ENCODE results near the gene VILL.
A peak's percentile ranks its signal among the peaks of the same experiment; 100 is the strongest.

The VILL gene

GRCh38 chr3:37984051-37984450, 6.5 kb upstream of the VILL start:
- Histone ChIP-seq H3K4me1 (ENCODE audit: control insufficient read depth in 1 of 2, insufficient read depth in 1 of 2, low read depth in 1 of 2, low read length in 1 of 2) (peaks cover 95 to 96% of the 10 kb centered on the region in 2 experiments), H3K9me3 (no peaks in the 10 kb centered on the region), H3K27me3 (no peaks in the 10 kb centered on the region), H3K36me3 (no peaks in the 10 kb centered on the region), H3K27ac (peak overlapping the region; percentile 42), H3K4me3 (ENCODE audit: low read depth in 1 of 2, low read length in 1 of 2) (no peak overlapping the region)
- no peak for TF ChIP-seq CTCF (IDR thresholded peaks at IDR 0.05)

GRCh38 chr3:37984596-37984995, 6.0 kb upstream of the VILL start:
- Histone ChIP-seq H3K27ac (peak overlapping the region; percentile 42), H3K4me1 (ENCODE audit: control insufficient read depth in 1 of 2, insufficient read depth in 1 of 2, low read depth in 1 of 2, low read length in 1 of 2) (peaks cover 95 to 96% of the 10 kb centered on the region in 2 experiments), H3K4me3 (ENCODE audit: low read depth in 1 of 2, low read length in 1 of 2) (no peak overlapping the region), H3K9me3 (no peaks in the 10 kb centered on the region), H3K27me3 (no peaks in the 10 kb centered on the region), H3K36me3 (no peaks in the 10 kb centered on the region)
- no peak for TF ChIP-seq CTCF (IDR thresholded peaks at IDR 0.05)

- no peak for TF ChIP-seq CTCF (IDR thresholded peaks at IDR 0.05)
- Histone ChIP-seq H3K9me3 (no peaks in the 10 kb centered on the region), H3K36me3 (no peaks in the 10 kb centered on the region), H3K4me1 (ENCODE audit: control insufficient read depth in 1 of 2, insufficient read depth in 1 of 2, low read depth in 1 of 2, low read length in 1 of 2) (peaks cover 84 to 93% of the 10 kb centered on the region in 2 experiments), H3K27me3 (no peaks in the 10 kb centered on the region), H3K4me3 (ENCODE audit: low read depth in 1 of 2, low read length in 1 of 2) (no peak overlapping the region), H3K27ac (peak overlapping the region; percentile 38)
Measured at GRCh38 chr3:37985637-37986320, 4.8 kb upstream of the VILL start.

- Histone ChIP-seq H3K4me3 (ENCODE audit: low read depth in 1 of 2, low read length in 1 of 2) (no peak overlapping the region), H3K9me3 (no peaks in the 10 kb centered on the region), H3K36me3 (no peaks in the 10 kb centered on the region), H3K4me1 (ENCODE audit: control insufficient read depth in 1 of 2, insufficient read depth in 1 of 2, low read depth in 1 of 2, low read length in 1 of 2) (peaks cover 78 to 87% of the 10 kb centered on the region in 2 experiments), H3K27me3 (no peaks in the 10 kb centered on the region), H3K27ac (peak overlapping the region; percentile 51)
- no peak for TF ChIP-seq CTCF (IDR thresholded peaks at IDR 0.05)
Measured at GRCh38 chr3:37986479-37987314, 3.9 kb upstream of the VILL start.

- Histone ChIP-seq H3K9me3 (no peaks in the 10 kb centered on the region), H3K4me3 (ENCODE audit: low read depth in 1 of 2, low read length in 1 of 2) (no peak overlapping the region), H3K27ac (peak overlapping the region; percentile 51), H3K4me1 (ENCODE audit: control insufficient read depth in 1 of 2, insufficient read depth in 1 of 2, low read depth in 1 of 2, low read length in 1 of 2) (peaks cover 78 to 82% of the 10 kb centered on the region in 2 experiments), H3K27me3 (no peaks in the 10 kb centered on the region), H3K36me3 (no peaks in the 10 kb centered on the region)
- no peak for TF ChIP-seq CTCF (IDR thresholded peaks at IDR 0.05)
Measured at GRCh38 chr3:37987315-37987697, 3.3 kb upstream of the VILL start.

Data from neutrophil (primary cell).